C4-2B (cell line): ENCODE results near the gene MAZ.

ENCODE experiments used
- H3K27ac ChIP-seq: fragments of 450-650 bp; 2 replicates; pipeline ENCODE4 v1.5.1; 2017
- CTCF ChIP-seq: fragments of 450-650 bp; conservative IDR thresholded peaks from 2 replicates; pipeline ENCODE4 v1.5.1; 2017; ENCODE audit warnings: mild to moderate bottlenecking
- ZFX ChIP-seq: fragments of 450-650 bp; IDR thresholded peaks from 2 replicates; pipeline ENCODE4 v1.6.1; 2017

Gene MAZ

GRCh38 chr16:29804455-29805231 is 1.7 kb upstream of the MAZ start:
- H3K27ac ChIP-seq, result peak overlapping the region; percentile 94
- no peak for TF ChIP-seq CTCF
- no peak for TF ChIP-seq ZFX

- no peak for TF ChIP-seq ZFX
- no peak for TF ChIP-seq CTCF
- H3K27ac ChIP-seq, result peak overlapping the region; percentile 94
Observed at GRCh38 chr16:29805232-29806098, 864 bp upstream of the MAZ start.

GRCh38 chr16:29806641-29807425 is 504 bp downstream of the MAZ start:
- TF ChIP-seq ZFX (peak; percentile 63), CTCF (no peak)
- H3K27ac ChIP-seq, result peak overlapping the region; percentile 96

- H3K27ac ChIP-seq, result peak overlapping the region; percentile 96
- TF ChIP-seq CTCF (peak; percentile 58), ZFX (peak; percentile 55; the same call in 1 of the 2 replicates)
Observed at GRCh38 chr16:29807426-29808218, 1.3 kb downstream of the MAZ start.

- H3K27ac ChIP-seq, result peak overlapping the region; percentile 96
- no peak for TF ChIP-seq ZFX
- TF ChIP-seq CTCF, result no peak
Observed at GRCh38 chr16:29808219-29808900, 2.0 kb downstream of the MAZ start.

- no peak for TF ChIP-seq CTCF
- no peak for TF ChIP-seq ZFX
- H3K27ac ChIP-seq, result peak overlapping the region; percentile 96
Observed at GRCh38 chr16:29809031-29809747, 2.9 kb downstream of the MAZ start.
